Measurements from ENCODE around the gene COLEC11.

COLEC11 gene

GRCh38 chr2:3585261-3586109 is 9.4 kb upstream of the COLEC11 start:
- DNase-seq = no peak

GRCh38 chr2:3586220-3586619 is 8.7 kb upstream of the COLEC11 start:
- no peak for DNase-seq

GRCh38 chr2:3587021-3587420 is 7.9 kb upstream of the COLEC11 start:
- no peak for DNase-seq

- no peak for DNase-seq
These were observed 7.5 kb upstream of the COLEC11 start for GRCh38 chr2:3587432-3587831.

GRCh38 chr2:3588084-3588483 is 6.8 kb upstream of the COLEC11 start:
- no peak for DNase-seq

GRCh38 chr2:3589086-3589485 is 5.8 kb upstream of the COLEC11 start:
- no peak for DNase-seq

- no peak for DNase-seq
These were observed 492 bp downstream of the COLEC11 start for GRCh38 chr2:3595404-3595803.

GRCh38 chr2:3595985-3596384 is 1.1 kb downstream of the COLEC11 start:
- no peak for DNase-seq

- no peak for DNase-seq
These were observed 2.0 kb downstream of the COLEC11 start for GRCh38 chr2:3596901-3597417.

- no peak for DNase-seq
These were observed 2.7 kb downstream of the COLEC11 start for GRCh38 chr2:3597567-3597966.

GRCh38 chr2:3598197-3598910 is 3.4 kb downstream of the COLEC11 start:
- DNase-seq = no peak

GRCh38 chr2:3598912-3599854 is 4.3 kb downstream of the COLEC11 start:
- DNase-seq = no peak

- DNase-seq = no peak
These were observed 5.4 kb downstream of the COLEC11 start for GRCh38 chr2:3600256-3600855.

GRCh38 chr2:3601561-3602271 is 6.8 kb downstream of the COLEC11 start:
- no peak for DNase-seq

- no peak for DNase-seq
These were observed 7.8 kb downstream of the COLEC11 start for GRCh38 chr2:3602553-3603339.

GRCh38 chr2:3603536-3604206 is 8.8 kb downstream of the COLEC11 start:
- DNase-seq = no peak

GRCh38 chr2:3604207-3604877 is 9.4 kb downstream of the COLEC11 start:
- no peak for DNase-seq

- no peak for DNase-seq
These were observed 10.4 kb downstream of the COLEC11 start for GRCh38 chr2:3604991-3605961.

GRCh38 chr2:3606028-3606369 is 11.1 kb downstream of the COLEC11 start:
- no peak for DNase-seq

Measured in SIG-M5 (cell line).